T-helper 2 cell treated with Interferon-gamma antibody and Interleukin-4, amounts not matched to agents 5 μg/mL and 100 μg/mL, for 36 hours (primary cell): ENCODE measurements around the gene CEP68.

Experiments
- DNase-seq: peaks from one replicate; pipeline ENCODE4 v3.0.0; 2021; ENCODE audit warnings: low spot score
- H3K27ac Mint-ChIP-seq: one replicate; pipeline ENCODE4 v1.8.0; 2021; ENCODE audit warnings: mild to moderate bottlenecking, mixed read lengths
- H3K27me3 Mint-ChIP-seq: one replicate; pipeline ENCODE4 v1.8.0; 2021; ENCODE audit warnings: low read depth, mixed read lengths
- H3K36me3 Mint-ChIP-seq: one replicate; pipeline ENCODE4 v1.8.0; 2021; ENCODE audit warnings: low read depth, mixed read lengths
- H3K4me1 Mint-ChIP-seq: one replicate; pipeline ENCODE4 v1.8.0; 2021; ENCODE audit warnings: low read depth, mixed read lengths
- H3K4me3 Mint-ChIP-seq: one replicate; pipeline ENCODE4 v1.8.0; 2022; ENCODE audit warnings: mild to moderate bottlenecking, moderate library complexity, mixed read lengths
- H3K9me3 Mint-ChIP-seq: one replicate; pipeline ENCODE4 v1.8.0; 2021; ENCODE audit warnings: mixed read lengths

CEP68 gene

GRCh38 chr2:65072181-65072970 lies 16.2 kb downstream of the CEP68 start:
- Mint-ChIP-seq H3K27ac (no peak overlapping the region), H3K4me3 (no peak overlapping the region), H3K27me3 (no peaks in the 10 kb centered on the region), H3K4me1 (peaks cover 12% of the 10 kb centered on the region), H3K9me3 (no peaks in the 10 kb centered on the region), H3K36me3 (peaks cover 13% of the 10 kb centered on the region)
- no peak for DNase-seq

GRCh38 chr2:65073879-65074565 lies 17.8 kb downstream of the CEP68 start:
- peaks cover 21% of the 10 kb centered on the region for H3K36me3 Mint-ChIP-seq
- no peak overlapping the region for H3K4me3 Mint-ChIP-seq
- no peaks in the 10 kb centered on the region for H3K27me3 Mint-ChIP-seq
- DNase-seq = no peak
- H3K27ac Mint-ChIP-seq = no peak overlapping the region
- no peaks in the 10 kb centered on the region for H3K9me3 Mint-ChIP-seq
- no peaks in the 10 kb centered on the region for H3K4me1 Mint-ChIP-seq

GRCh38 chr2:65075176-65075575 lies 19.0 kb downstream of the CEP68 start:
- no peaks in the 10 kb centered on the region for H3K9me3 Mint-ChIP-seq
- H3K4me1 Mint-ChIP-seq = no peaks in the 10 kb centered on the region
- no peak overlapping the region for H3K4me3 Mint-ChIP-seq
- no peak for DNase-seq
- H3K36me3 Mint-ChIP-seq = peaks cover 26% of the 10 kb centered on the region
- no peaks in the 10 kb centered on the region for H3K27me3 Mint-ChIP-seq
- H3K27ac Mint-ChIP-seq = no peak overlapping the region

- Mint-ChIP-seq H3K27me3 (no peaks in the 10 kb centered on the region), H3K36me3 (peaks cover 26% of the 10 kb centered on the region), H3K4me1 (no peaks in the 10 kb centered on the region), H3K9me3 (no peaks in the 10 kb centered on the region), H3K4me3 (no peak overlapping the region), H3K27ac (peak overlapping the region; percentile 20)
- no peak for DNase-seq
These were observed 19.6 kb downstream of the CEP68 start for GRCh38 chr2:65075605-65076344.

GRCh38 chr2:65076345-65076710 lies 20.1 kb downstream of the CEP68 start:
- H3K9me3 Mint-ChIP-seq = no peaks in the 10 kb centered on the region
- H3K27me3 Mint-ChIP-seq = no peaks in the 10 kb centered on the region
- no peak for DNase-seq
- no peaks in the 10 kb centered on the region for H3K4me1 Mint-ChIP-seq
- peaks cover 26% of the 10 kb centered on the region for H3K36me3 Mint-ChIP-seq
- no peak overlapping the region for H3K4me3 Mint-ChIP-seq
- no peak overlapping the region for H3K27ac Mint-ChIP-seq

GRCh38 chr2:65077898-65078297 lies 21.7 kb downstream of the CEP68 start:
- Mint-ChIP-seq H3K4me3 (no peak overlapping the region), H3K27me3 (no peaks in the 10 kb centered on the region), H3K4me1 (peaks cover 5% of the 10 kb centered on the region), H3K36me3 (peaks cover 34% of the 10 kb centered on the region), H3K27ac (no peak overlapping the region), H3K9me3 (no peaks in the 10 kb centered on the region)
- DNase-seq = no peak

- Mint-ChIP-seq H3K9me3 (no peaks in the 10 kb centered on the region), H3K4me3 (no peak overlapping the region), H3K27me3 (no peaks in the 10 kb centered on the region), H3K36me3 (peaks cover 36% of the 10 kb centered on the region), H3K27ac (no peak overlapping the region), H3K4me1 (peaks cover 5% of the 10 kb centered on the region)
- DNase-seq = no peak
These were observed 22.8 kb downstream of the CEP68 start for GRCh38 chr2:65079017-65079416.

GRCh38 chr2:65081232-65081685 lies 25.0 kb downstream of the CEP68 start:
- Mint-ChIP-seq H3K27ac (peak overlapping the region; percentile 62), H3K36me3 (peaks cover 47% of the 10 kb centered on the region), H3K27me3 (no peaks in the 10 kb centered on the region), H3K4me3 (no peak overlapping the region), H3K4me1 (peaks cover 5% of the 10 kb centered on the region), H3K9me3 (no peaks in the 10 kb centered on the region)
- no peak for DNase-seq

GRCh38 chr2:65085148-65085547 lies 28.9 kb downstream of the CEP68 start:
- peaks cover 48% of the 10 kb centered on the region for H3K36me3 Mint-ChIP-seq
- H3K27ac Mint-ChIP-seq = no peak overlapping the region
- peaks cover 5% of the 10 kb centered on the region for H3K4me1 Mint-ChIP-seq
- H3K27me3 Mint-ChIP-seq = no peaks in the 10 kb centered on the region
- no peak overlapping the region for H3K4me3 Mint-ChIP-seq
- H3K9me3 Mint-ChIP-seq = no peaks in the 10 kb centered on the region
- no peak for DNase-seq

- Mint-ChIP-seq H3K4me1 (peaks cover 16% of the 10 kb centered on the region), H3K4me3 (no peak overlapping the region), H3K27me3 (no peaks in the 10 kb centered on the region), H3K9me3 (no peaks in the 10 kb centered on the region), H3K27ac (peak overlapping the region; percentile 22), H3K36me3 (peaks cover 56% of the 10 kb centered on the region)
- DNase-seq = no peak
These were observed 36.6 kb downstream of the CEP68 start for GRCh38 chr2:65092791-65093190.

- no peaks in the 10 kb centered on the region for H3K9me3 Mint-ChIP-seq
These were observed 37.0 kb downstream of the CEP68 start for GRCh38 chr2:65093211-65093610.

GRCh38 chr2:65096948-65097347 lies 40.7 kb downstream of the CEP68 start:
- no peak overlapping the region for H3K27ac Mint-ChIP-seq
- no peaks in the 10 kb centered on the region for H3K9me3 Mint-ChIP-seq
- H3K27me3 Mint-ChIP-seq = no peaks in the 10 kb centered on the region
- no peak for DNase-seq
- peaks cover 56% of the 10 kb centered on the region for H3K36me3 Mint-ChIP-seq
- peaks cover 20% of the 10 kb centered on the region for H3K4me1 Mint-ChIP-seq
- no peak overlapping the region for H3K4me3 Mint-ChIP-seq

More at GRCh38 chr2:65093211-65093610, 37.0 kb downstream of the CEP68 start:
- peaks cover 16% of the 10 kb centered on the region for H3K4me1 Mint-ChIP-seq
- peak overlapping the region; percentile 22 for H3K27ac Mint-ChIP-seq
- H3K4me3 Mint-ChIP-seq = no peak overlapping the region
- no peaks in the 10 kb centered on the region for H3K27me3 Mint-ChIP-seq
- H3K36me3 Mint-ChIP-seq = peaks cover 55% of the 10 kb centered on the region
- no peak for DNase-seq

GRCh38 chr2:65097844-65098243 lies 41.6 kb downstream of the CEP68 start:
- Mint-ChIP-seq H3K27me3 (no peaks in the 10 kb centered on the region), H3K4me3 (no peak overlapping the region), H3K36me3 (peaks cover 54% of the 10 kb centered on the region), H3K9me3 (no peaks in the 10 kb centered on the region), H3K4me1 (peaks cover 18% of the 10 kb centered on the region), H3K27ac (no peak overlapping the region)
- no peak for DNase-seq

GRCh38 chr2:65098741-65099140 lies 42.5 kb downstream of the CEP68 start:
- Mint-ChIP-seq H3K4me3 (no peak overlapping the region), H3K4me1 (peaks cover 15% of the 10 kb centered on the region), H3K27me3 (no peaks in the 10 kb centered on the region), H3K9me3 (no peaks in the 10 kb centered on the region), H3K36me3 (peaks cover 54% of the 10 kb centered on the region), H3K27ac (no peak overlapping the region)
- DNase-seq = no peak
